Fibroblast of skin of abdomen (primary cell): Measurements from ENCODE around the gene EGR1.
"Not testable (repeated sequence)": the region's sequence is repeated elsewhere in the genome, so short reads cannot be mapped to it uniquely, and the experiment has no call there.

Source experiments
- DNase-seq: peaks from one replicate; pipeline ENCODE4 v3.0.0-alpha.2; 2013

The EGR1 gene

GRCh38 chr5:138469540-138470321 is 4.5 kb downstream of the EGR1 start:
- peak; percentile 45 for DNase-seq

- peak; percentile 45 for DNase-seq
These were observed 5.2 kb downstream of the EGR1 start for GRCh38 chr5:138470322-138471051.

GRCh38 chr5:138471052-138471361 is 5.7 kb downstream of the EGR1 start:
- DNase-seq, result no peak

GRCh38 chr5:138472353-138472752 is 7.1 kb downstream of the EGR1 start:
- no peak for DNase-seq

- DNase-seq, result not testable (repeated sequence)
These were observed 7.9 kb downstream of the EGR1 start for GRCh38 chr5:138473151-138473550.

- no peak for DNase-seq
These were observed 11.6 kb downstream of the EGR1 start for GRCh38 chr5:138476918-138477317.

GRCh38 chr5:138482638-138483037 is 17.4 kb downstream of the EGR1 start:
- DNase-seq, result no peak

GRCh38 chr5:138488481-138488945 is 23.2 kb downstream of the EGR1 start:
- DNase-seq, result peak; percentile 29

GRCh38 chr5:138489683-138490061 is 24.4 kb downstream of the EGR1 start:
- DNase-seq, result no peak

GRCh38 chr5:138490648-138491283 is 25.5 kb downstream of the EGR1 start:
- DNase-seq, result no peak

- no peak for DNase-seq
These were observed 26.0 kb downstream of the EGR1 start for GRCh38 chr5:138491284-138491648.

- DNase-seq, result peak; percentile 91
These were observed 26.6 kb downstream of the EGR1 start for GRCh38 chr5:138491669-138492559.

GRCh38 chr5:138492560-138493045 is 27.3 kb downstream of the EGR1 start:
- DNase-seq, result no peak

- DNase-seq, result no peak
These were observed 30.1 kb downstream of the EGR1 start for GRCh38 chr5:138495351-138495750.

- no peak for DNase-seq
These were observed 33.1 kb downstream of the EGR1 start for GRCh38 chr5:138498376-138498775.

GRCh38 chr5:138502121-138502520 is 36.8 kb downstream of the EGR1 start:
- DNase-seq, result no peak

GRCh38 chr5:138502521-138502920 is 37.2 kb downstream of the EGR1 start:
- no peak for DNase-seq

GRCh38 chr5:138503487-138504270 is 38.4 kb downstream of the EGR1 start:
- peak; percentile 59 for DNase-seq

- no peak for DNase-seq
These were observed 39.5 kb downstream of the EGR1 start for GRCh38 chr5:138504799-138505198.

- no peak for DNase-seq
These were observed 41.4 kb downstream of the EGR1 start for GRCh38 chr5:138506370-138507306.
